Right lobe of liver (tissue), 6 donors: Measurements from ENCODE around the gene NMRAL1. TPM values are rescaled to one million over a fixed set of nuclear protein-coding genes. Genes with fewer than 3 reads are reported as not detected.

Experiments used
- ATAC-seq, 4 donors: fragments of 200-7000 bp; cut with Tn5 transposase; one replicate each; pipeline ENCODE4 v1.9.1; 2020; ENCODE audit warnings: mild to moderate bottlenecking in 4 of 4, moderate library complexity in 4 of 4
- DNase-seq, 3 donors: peaks; one replicate each; pipeline ENCODE4 v3.0.0-alpha.2; 2020
- H3K27ac ChIP-seq, 3 donors: fragments of 200-600 bp; one replicate each; pipeline ENCODE4 v1.8.0; 2022
- H3K27me3 ChIP-seq, 2 donors: fragments of 200-600 bp; one replicate each; pipeline ENCODE4 v1.8.0; 2022
- H3K36me3 ChIP-seq, 4 donors: fragments of 200-600 bp; sonication (generic) in 1 of 4; one replicate each; pipeline versions ENCODE4 v1.5.1 to v1.8.0; 2017 to 2022; ENCODE audit warnings: control low read depth in 1 of 4
- H3K4me1 ChIP-seq, 4 donors: fragments of 200-600 bp; sonication (generic) in 1 of 4; one replicate each; pipeline versions ENCODE4 v1.5.1 to v1.8.0; 2017 to 2022; ENCODE audit warnings: control low read depth in 1 of 4
- H3K4me3 ChIP-seq, 3 donors: fragments of 200-600 bp; one replicate each; pipeline ENCODE4 v1.8.0; 2022
- H3K9me3 ChIP-seq, 4 donors: fragments of 200-600 bp; sonication (generic) in 1 of 4; one replicate each; pipeline versions ENCODE4 v1.5.1 to v1.8.0; 2017 to 2022; ENCODE audit warnings: control low read depth in 1 of 4
- POLR2A ChIP-seq: fragments of 450-650 bp; IDR thresholded peaks from one replicate; pipeline ENCODE4 v1.6.1; 2017; ENCODE audit warnings: antibody characterized with exemption, mild to moderate bottlenecking
- WGBS: methylation state at CpG from one replicate; pipeline ENCODE4 v1.1.6; 2018; ENCODE audit warnings: low coverage, low lambda C conversion rate; ENCODE audit not compliant: insufficient coverage; ENCODE audit errors: missing lambda C conversion rate; 5-methylcytosine and 5-hydroxymethylcytosine counted together
- intact Hi-C, 2 donors: fragments of 100-400 bp; cut with DNase I; formaldehyde crosslinking; loops; one replicate each; pipeline versions ENCODE4 v1.11.2 to v1.14.1; 2022
- small RNA-seq, 2 experiments: library from RNA; depleted of rRNA; stranded (forward); fragments of <200 nt; gene quantifications; one replicate each; pipeline ENCODE3, GENCODE V24; 2016
- total RNA-seq, 6 experiments: library from RNA; depleted of rRNA in 2 of 6; stranded (reverse); fragments of >200 nt in 2 of 6; fragmentation: NEBNext Ultra II Directional in 3 of 6; extraction: Animal tissue kit (Norgen Biotek cat#: 25700) in 3 of 6; gene quantifications; one replicate each; pipeline versions ENCODE4 v1.1.0 to v1.2.4, GENCODE V29; 2016 to 2023
- TF ChIP-seq, protein P1 (sequence below), 4 donors: fragments of 200-600 bp in 3 of 4; fragments of 450-650 bp in 1 of 4; IDR thresholded peaks; one replicate each; pipeline versions ENCODE4 v1.5.1 to v1.8.0; 2016 to 2022; ENCODE audit warnings: antibody characterized with exemption in 4 of 4, mild to moderate bottlenecking in 2 of 4
- donor health status: DM: no; HTN: yes; CAD: no.
- donor health status: DM: no; HTN: no; CAD: no.
- donor health status: DM: no; HTN: no; CAD: no.
- donor health status: DM: no; HTN: yes; CAD: no.
- donor health status: DM: no; HTN: yes; CAD: no.

The NMRAL1 gene
- total RNA-seq, 6 experiments from 2014 or later = 19.9 to 44.0 (median 35.5) TPM

DNA sequence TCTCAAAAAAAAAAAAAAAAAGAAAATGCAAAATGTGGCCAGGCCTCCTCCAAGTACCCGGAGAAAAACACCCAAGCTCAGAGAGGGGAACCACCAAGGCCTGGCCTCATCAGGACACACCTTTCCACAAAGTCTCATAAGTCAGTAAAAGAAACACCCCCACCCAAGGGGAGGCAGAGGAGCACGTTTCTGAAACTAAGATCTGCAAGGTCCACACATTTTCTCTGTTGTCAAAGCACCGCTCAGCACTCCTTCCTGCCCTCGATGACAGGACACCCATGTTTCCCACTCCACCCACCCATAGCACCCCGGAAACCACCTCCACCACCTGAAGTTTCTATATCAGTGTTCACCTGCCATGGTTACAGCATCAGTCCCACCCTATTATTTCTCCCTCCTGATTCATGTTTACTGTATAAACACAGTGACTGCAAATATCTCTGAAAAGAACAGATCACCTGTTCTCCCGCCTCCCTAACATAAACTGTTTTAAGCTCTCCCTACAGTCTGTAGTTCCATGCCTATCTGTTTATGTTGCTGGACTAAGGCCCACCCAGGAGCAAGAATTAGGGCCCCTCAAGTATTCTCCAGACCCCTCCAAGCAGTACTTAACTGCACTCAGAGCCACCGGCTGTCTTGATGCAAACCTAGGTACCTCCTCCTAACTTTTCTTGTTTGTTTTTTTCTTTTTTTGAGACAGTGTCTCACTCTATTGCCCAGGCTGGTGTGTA, 60.1 kb downstream of the NMRAL1 start:
- WGBS = 70% methylated on average over 5 of the region's 7 CpGs

DNA sequence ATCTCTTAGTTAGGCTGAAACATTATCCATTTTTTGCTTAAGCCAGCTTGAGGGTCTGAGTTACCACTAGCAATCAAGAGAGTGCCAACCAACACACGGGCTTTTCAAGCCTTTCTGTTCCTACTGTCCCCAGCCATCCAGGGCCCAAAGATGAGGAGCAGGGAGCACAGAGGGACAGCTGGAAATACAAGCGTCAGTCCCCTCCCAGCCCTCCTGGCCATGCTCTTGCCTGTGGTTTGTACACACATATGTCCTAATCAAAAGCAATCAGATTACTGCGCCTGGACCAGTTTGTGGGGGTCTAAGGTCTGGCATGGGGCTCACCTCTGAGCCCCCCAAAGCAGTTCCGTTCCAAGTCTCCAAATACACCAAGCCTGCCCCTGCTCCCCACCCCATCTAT, 61.6 kb downstream of the NMRAL1 start:
- peaks cover 0 to 4% (median 0%) of the 10 kb centered on the region in 4 donors for H3K36me3 ChIP-seq
- DNase-seq (no peak), ATAC-seq (no peak)
- H3K27me3 ChIP-seq = no peaks in the 10 kb centered on the region
- H3K27ac ChIP-seq = no peak overlapping the region
- TF ChIP-seq, protein P1, sequence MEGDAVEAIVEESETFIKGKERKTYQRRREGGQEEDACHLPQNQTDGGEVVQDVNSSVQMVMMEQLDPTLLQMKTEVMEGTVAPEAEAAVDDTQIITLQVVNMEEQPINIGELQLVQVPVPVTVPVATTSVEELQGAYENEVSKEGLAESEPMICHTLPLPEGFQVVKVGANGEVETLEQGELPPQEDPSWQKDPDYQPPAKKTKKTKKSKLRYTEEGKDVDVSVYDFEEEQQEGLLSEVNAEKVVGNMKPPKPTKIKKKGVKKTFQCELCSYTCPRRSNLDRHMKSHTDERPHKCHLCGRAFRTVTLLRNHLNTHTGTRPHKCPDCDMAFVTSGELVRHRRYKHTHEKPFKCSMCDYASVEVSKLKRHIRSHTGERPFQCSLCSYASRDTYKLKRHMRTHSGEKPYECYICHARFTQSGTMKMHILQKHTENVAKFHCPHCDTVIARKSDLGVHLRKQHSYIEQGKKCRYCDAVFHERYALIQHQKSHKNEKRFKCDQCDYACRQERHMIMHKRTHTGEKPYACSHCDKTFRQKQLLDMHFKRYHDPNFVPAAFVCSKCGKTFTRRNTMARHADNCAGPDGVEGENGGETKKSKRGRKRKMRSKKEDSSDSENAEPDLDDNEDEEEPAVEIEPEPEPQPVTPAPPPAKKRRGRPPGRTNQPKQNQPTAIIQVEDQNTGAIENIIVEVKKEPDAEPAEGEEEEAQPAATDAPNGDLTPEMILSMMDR (IDR thresholded peaks at IDR 0.05) = no peak
- no peak for TF ChIP-seq POLR2A
- intact Hi-C loops = no loop called here
- WGBS = 94% methylated on average over 2 of the region's 4 CpGs
- H3K4me1 ChIP-seq = peaks cover 0 to 4% (median 2%) of the 10 kb centered on the region in 4 donors
- no peaks in the 10 kb centered on the region for H3K9me3 ChIP-seq
- no peak overlapping the region for H3K4me3 ChIP-seq

More for the DNA sequence above, 60.1 kb downstream of the NMRAL1 start:
- no peaks in the 10 kb centered on the region for H3K36me3 ChIP-seq
- no peak for DNase-seq
- TF ChIP-seq, protein P1 (IDR thresholded peaks at IDR 0.05) = no peak
- TF ChIP-seq POLR2A = no peak
- ATAC-seq = no peak
- no peaks in the 10 kb centered on the region for H3K27me3 ChIP-seq
- intact Hi-C loops = no loop called here
- H3K4me3 ChIP-seq = peak overlapping the region in 1 of 3 donors; percentile 6
- H3K27ac ChIP-seq = no peak overlapping the region
- H3K4me1 ChIP-seq = peaks cover 0 to 4% (median 2%) of the 10 kb centered on the region in 4 donors
- no peaks in the 10 kb centered on the region for H3K9me3 ChIP-seq

DNA sequence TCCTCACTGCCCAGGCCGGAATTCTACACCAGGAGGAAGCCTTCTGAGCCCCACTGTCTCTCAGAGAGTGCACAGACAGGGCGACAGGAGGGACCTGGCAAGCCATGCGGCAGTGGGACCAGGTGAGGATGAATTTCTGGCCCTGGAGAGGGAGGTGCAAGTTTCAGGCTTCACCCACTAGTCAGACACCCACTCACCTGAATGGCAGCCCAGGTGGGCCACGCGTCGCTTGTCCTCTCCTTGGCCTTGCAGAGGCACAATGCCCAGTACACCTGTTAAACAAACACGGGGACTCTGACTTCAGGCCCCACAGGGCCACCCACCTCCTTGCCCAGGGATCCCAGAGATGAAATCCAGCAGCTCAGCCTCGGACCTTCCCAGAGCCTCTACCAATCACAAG, 62.3 kb downstream of the NMRAL1 start:
- intact Hi-C loops = no loop called here
- DNase-seq = peak in 1 of 3 donors; percentile 29

More for the DNA sequence above, 62.3 kb downstream of the NMRAL1 start:
- ATAC-seq = no peak
- Histone ChIP-seq H3K9me3 (no peaks in the 10 kb centered on the region), H3K4me3 (no peak overlapping the region), H3K27ac (no peak overlapping the region), H3K27me3 (no peaks in the 10 kb centered on the region), H3K36me3 (peaks cover 0 to 11% (median 0%) of the 10 kb centered on the region in 4 donors), H3K4me1 (peaks cover 0 to 4% (median 2%) of the 10 kb centered on the region in 4 donors)
- TF ChIP-seq POLR2A = no peak
- TF ChIP-seq, protein P1 (IDR thresholded peaks at IDR 0.05) = no peak
- 60% methylated on average over 1 of the region's 8 CpGs for WGBS

Small RNAs within 50 kb of the gene (small RNA-seq; reads per million reads assigned to genes)
- gene AC012676.2 = 0 reads per million in 2 experiments

Other genes starting within 250 kb of the NMRAL1 start
- gene SRL, start 232.5 kb downstream of the NMRAL1 start, total RNA-seq = under 1 TPM; 0.18 to 0.62 (median 0.28) TPM
- gene TFAP4, start 201.6 kb downstream of the NMRAL1 start, total RNA-seq = 1 to 10 TPM; 2.6 to 5.8 (median 3.7) TPM
- 1 to 10 TPM in 5 of 6 experiments, under 1 TPM in 1; 0.79 to 2.6 (median 1.4) TPM for gene GLIS2, start 158.6 kb downstream of the NMRAL1 start, total RNA-seq
- 10 to 100 TPM; 27.9 to 45.9 (median 32.8) TPM for gene PAM16, start 123.3 kb downstream of the NMRAL1 start, total RNA-seq
- gene VASN, start 102.8 kb downstream of the NMRAL1 start, total RNA-seq = 10 to 100 TPM; 13.5 to 22.9 (median 16.8) TPM
- 10 to 100 TPM in 5 of 6 experiments, 1 to 10 TPM in 1; 7.8 to 22.9 (median 13.3) TPM for gene CORO7, start 58.0 kb downstream of the NMRAL1 start, total RNA-seq
- gene DNAJA3, start 48.8 kb downstream of the NMRAL1 start, total RNA-seq = 100 to 1,000 TPM in 2 of 6 experiments, 10 to 100 TPM in 4; 36.4 to 110 (median 49.0) TPM
- gene HMOX2, start 1.8 kb upstream of the NMRAL1 start, total RNA-seq = 10 to 100 TPM; 39.7 to 74.7 (median 55.4) TPM
- gene CDIP1, start 64.1 kb upstream of the NMRAL1 start, total RNA-seq = 10 to 100 TPM; 15.7 to 23.2 (median 18.4) TPM
- gene C16orf96, start 81.7 kb upstream of the NMRAL1 start, total RNA-seq = under 1 TPM in 5 of 6 experiments, not detected in 1; 0.06 to 0.24 (median 0.16) TPM
- 10 to 100 TPM in 4 of 6 experiments, 1 to 10 TPM in 2; 6.4 to 29.5 (median 17.2) TPM for gene UBALD1, start 140.3 kb upstream of the NMRAL1 start, total RNA-seq
- 10 to 100 TPM; 42.5 to 67.3 (median 49.5) TPM for gene MGRN1, start 150.2 kb upstream of the NMRAL1 start, total RNA-seq
- 10 to 100 TPM; 17.8 to 36.3 (median 23.0) TPM for gene NUDT16L1, start 218.9 kb upstream of the NMRAL1 start, total RNA-seq